Stomach (tissue), 9 donors: ENCODE measurements around the gene NETO1. TPM values are rescaled to one million over a fixed set of nuclear protein-coding genes. Genes with fewer than 3 reads are reported as not detected.

Experiments used
- DNase-seq, 2 donors: peaks; one replicate each; pipeline versions ENCODE4 v3.0.0 to v3.0.0-alpha.2; 2013 to 2019
- H3K27ac ChIP-seq, 5 donors: fragments of 200-600 bp in 4 of 5; sonication (generic) in 4 of 5; one replicate each; pipeline ENCODE4 v1.5.1; 2013 to 2019; ENCODE audit warnings: mild to moderate bottlenecking in 1 of 5, moderate library complexity in 1 of 5
- H3K27me3 ChIP-seq, 3 donors: fragments of 200-600 bp; sonication (generic); one replicate each; pipeline ENCODE4 v1.5.1; 2017 to 2019; ENCODE audit warnings: mixed run types in 1 of 3
- H3K36me3 ChIP-seq, 4 donors: fragments of 200-600 bp; sonication (generic); 1 replicate in 3 of 4; 2 replicates in 1 of 4; pipeline ENCODE4 v1.5.1; 2016 to 2019
- H3K4me1 ChIP-seq, 4 donors: fragments of 200-600 bp; sonication (generic); one replicate each; pipeline ENCODE4 v1.5.1; 2016 to 2019
- H3K4me3 ChIP-seq, 4 donors: fragments of 200-600 bp; sonication (generic) in 3 of 4; one replicate each; pipeline ENCODE4 v1.5.1; 2016 to 2019; ENCODE audit warnings: mild to moderate bottlenecking in 1 of 4
- H3K9me3 ChIP-seq, 4 donors: fragments of 200-600 bp; sonication (generic); one replicate each; pipeline ENCODE4 v1.5.1; 2016 to 2019
- CTCF ChIP-seq, 7 experiments: fragments of 450-650 bp in 4 of 7; fragments of 200-600 bp in 3 of 7; sonication (generic) in 3 of 7; IDR thresholded peaks; one replicate each; pipeline ENCODE4 v1.5.1; 2016 to 2019; ENCODE audit warnings: antibody characterized with exemption in 7 of 7, control low read depth in 2 of 7, mild to moderate bottlenecking in 1 of 7
- EP300 ChIP-seq: sonication (generic); formaldehyde crosslinking; IDR thresholded peaks from one replicate; pipeline ENCODE4 v1.6.1; 2017; ENCODE audit warnings: antibody characterized with exemption
- POLR2A ChIP-seq, 4 donors: fragments of 450-650 bp; IDR thresholded peaks; one replicate each; pipeline ENCODE4 v1.6.1; 2016; ENCODE audit warnings: antibody characterized with exemption in 4 of 4, control low read depth in 2 of 4, mild to moderate bottlenecking in 1 of 4, moderate library complexity in 1 of 4
- POLR2AphosphoS5 ChIP-seq, 3 donors: sonication (generic); formaldehyde crosslinking; IDR thresholded peaks; one replicate each; pipeline ENCODE4 v1.6.1; 2016; ENCODE audit warnings: antibody characterized with exemption in 3 of 3
- WGBS, 5 donors: extraction: QIAGEN DNeasy Blood & Tissue Kit in 3 of 5; methylation state at CpG; one replicate each; pipeline versions ENCODE4 v1.1.5 to v1.1.7; 2013 to 2018; 5-methylcytosine and 5-hydroxymethylcytosine counted together
- intact Hi-C: fragments of 100-400 bp; cut with DNase I; formaldehyde crosslinking; loops from one replicate; pipeline ENCODE4 v1.15.1; 2023; ENCODE audit warnings: low total_unique reads
- polyA plus RNA-seq, 3 donors: library from polyadenylated mRNA; stranded (reverse); fragments of 200-250 nt; gene quantifications; one replicate each; pipeline ENCODE4 v1.2.3, GENCODE V29; 2013
- total RNA-seq, 5 donors: library from RNA; depleted of rRNA; stranded (reverse); fragments of >200 nt; gene quantifications; one replicate each; pipeline versions ENCODE4 v1.1.0 to v1.2.3, GENCODE V29; 2014 to 2016
- donor health status: healthy with polysubstance abuse.
- donor health status: Bipolar disorder and iron deficiency.
- donor health status: healthy.

The NETO1 gene
- total and polyA plus RNA-seq, 8 donors: 0.06 to 8.8 (median 0.53) TPM; not detected in 2

- TF ChIP-seq POLR2AphosphoS5 (IDR thresholded peaks at IDR 0.05): no peak
- TF ChIP-seq EP300: no peak
- TF ChIP-seq POLR2A (IDR thresholded peaks at IDR 0.05): no peak
- no peak for TF ChIP-seq CTCF (IDR thresholded peaks at IDR 0.05)
- WGBS, 5 donors: 57 to 77% (median 64%) methylated on average over 3 of the region's 3 CpGs
- no peaks in the 10 kb centered on the region for H3K4me1 ChIP-seq
- no peak overlapping the region for H3K27ac ChIP-seq
- no peak for DNase-seq
- H3K9me3 ChIP-seq: peaks cover 0 to 7% (median 0%) of the 10 kb centered on the region in 4 donors
- no peaks in the 10 kb centered on the region for H3K36me3 ChIP-seq
- intact Hi-C loops: no loop called here
- no peaks in the 10 kb centered on the region for H3K27me3 ChIP-seq
- no peak overlapping the region for H3K4me3 ChIP-seq
These were observed 18.1 kb downstream of the NETO1 start for GRCh38 chr18:72849671-72850070.

GRCh38 chr18:72848503-72849237 is 19.1 kb downstream of the NETO1 start:
- Histone ChIP-seq H3K4me3 (no peak overlapping the region), H3K9me3 (peaks cover 0 to 9% (median 0%) of the 10 kb centered on the region in 4 donors), H3K27ac (no peak overlapping the region), H3K27me3 (no peaks in the 10 kb centered on the region), H3K4me1 (no peaks in the 10 kb centered on the region), H3K36me3 (no peaks in the 10 kb centered on the region)
- intact Hi-C loops: no loop called here
- no peak for DNase-seq
- no peak for TF ChIP-seq POLR2A (IDR thresholded peaks at IDR 0.05)
- no peak for TF ChIP-seq EP300
- TF ChIP-seq CTCF (IDR thresholded peaks at IDR 0.05): no peak
- no peak for TF ChIP-seq POLR2AphosphoS5 (IDR thresholded peaks at IDR 0.05)
- 35 to 76% (median 53%) methylated on average over 1 of the region's 1 CpG for WGBS, 5 donors

GRCh38 chr18:72847771-72848170 is 20.0 kb downstream of the NETO1 start:
- intact Hi-C loops: no loop called here
- 63 to 90% (median 86%) methylated on average over 1 of the region's 1 CpG for WGBS, 5 donors

More at GRCh38 chr18:72847771-72848170, 20.0 kb downstream of the NETO1 start:
- Histone ChIP-seq H3K9me3 (peaks cover 0 to 13% (median 0%) of the 10 kb centered on the region in 4 donors), H3K4me3 (no peak overlapping the region), H3K4me1 (no peaks in the 10 kb centered on the region), H3K27me3 (no peaks in the 10 kb centered on the region), H3K27ac (no peak overlapping the region), H3K36me3 (no peaks in the 10 kb centered on the region)
- DNase-seq: no peak
- TF ChIP-seq EP300: no peak
- TF ChIP-seq CTCF (IDR thresholded peaks at IDR 0.05): no peak
- no peak for TF ChIP-seq POLR2A (IDR thresholded peaks at IDR 0.05)
- TF ChIP-seq POLR2AphosphoS5 (IDR thresholded peaks at IDR 0.05): no peak
